IMR-90 (cell line): ENCODE results near the gene MRC2. TPM values are rescaled to one million over a fixed set of nuclear protein-coding genes. Genes with fewer than 3 reads are reported as not detected.

Experiments used
- ATAC-seq: fragments of 200-7000 bp; cut with Tn5 transposase; 2 replicates; pipeline ENCODE4 v1.9.1; 2020; ENCODE audit warnings: low read depth, mild to moderate bottlenecking, moderate library complexity
- BruUV-seq: library from RNA; stranded (reverse); fragments of 400-500 nt; replicated peaks from 2 replicates; lab custom pipeline; 2021; lab: Mats Ljungman, UMichigan
- CTCF ChIA-PET: fragments of 300-600 bp; formaldehyde crosslinking; extraction: SDS; loops from one replicate; lab custom pipeline; 2021; ENCODE audit warnings: antibody characterized with exemption; lab: Yijun Ruan, JAX
- POLR2A ChIA-PET: fragments of 300-600 bp; sonication (Branson Sonifier 250); formaldehyde crosslinking; loops from one replicate; lab custom pipeline; 2022; ENCODE audit warnings: antibody characterized with exemption; ENCODE audit not compliant: unreplicated experiment; lab: Charles Lee
- DNase-seq: peaks from one replicate; pipeline ENCODE4 v3.0.0; 2013
- H2AFZ ChIP-seq: replicated peaks from 2 replicates; pipeline ENCODE3; 2013; ENCODE audit warnings: low read length, mild to moderate bottlenecking; ENCODE audit not compliant: poor library complexity
- H2AK5ac ChIP-seq: 2 replicates; pipeline ENCODE4 v1.6.1; 2013; ENCODE audit warnings: low read depth, low read length, inconsistent platforms
- H2AK9ac ChIP-seq: replicated peaks from 2 replicates; pipeline ENCODE3; 2013; ENCODE audit warnings: mild to moderate bottlenecking, low read depth, low read length, moderate library complexity; ENCODE audit not compliant: poor library complexity
- H2BK120ac ChIP-seq: 2 replicates; pipeline ENCODE4 v1.6.1; 2013; ENCODE audit warnings: low read depth, low read length, inconsistent platforms
- H2BK15ac ChIP-seq: 3 replicates; pipeline ENCODE4 v1.6.1; 2013; ENCODE audit warnings: low read depth, low read length, inconsistent platforms
- H2BK20ac ChIP-seq: 2 replicates; pipeline ENCODE4 v1.6.1; 2013; ENCODE audit warnings: low read depth, mild to moderate bottlenecking, inconsistent platforms, low read length, moderate library complexity
- H2BK5ac ChIP-seq: 2 replicates; pipeline ENCODE4 v1.6.1; 2013; ENCODE audit warnings: mild to moderate bottlenecking, low read depth, low read length, inconsistent platforms; ENCODE audit not compliant: poor library complexity, severe bottlenecking
- H3K14ac ChIP-seq: replicated peaks from 2 replicates; pipeline ENCODE4 v1.6.1; 2013; ENCODE audit warnings: low read depth, low read length, inconsistent platforms
- H3K18ac ChIP-seq: 2 replicates; pipeline ENCODE4 v1.6.1; 2013; ENCODE audit warnings: low read depth, low read length, control low read depth
- H3K23ac ChIP-seq: 2 replicates; pipeline ENCODE4 v1.6.1; 2013; ENCODE audit warnings: low read depth, low read length, inconsistent platforms
- H3K27ac ChIP-seq: 2 replicates; pipeline ENCODE4 v1.5.1; 2013; ENCODE audit warnings: mild to moderate bottlenecking, control low read depth, low read length; ENCODE audit not compliant: insufficient read depth
- H3K27me3 ChIP-seq: 2 replicates; pipeline ENCODE4 v1.6.1; 2013; ENCODE audit warnings: low read length; ENCODE audit not compliant: control insufficient read depth, insufficient read depth
- H3K36me3 ChIP-seq: 2 replicates; pipeline ENCODE4 v1.6.1; 2013; ENCODE audit warnings: low read length, mixed read lengths; ENCODE audit not compliant: control insufficient read depth, insufficient read depth
- H3K4ac ChIP-seq: 2 replicates; pipeline ENCODE4 v1.6.1; 2013; ENCODE audit warnings: low read depth, low read length, inconsistent platforms
- H3K4me1 ChIP-seq: 2 replicates; pipeline ENCODE4 v1.6.1; 2013; ENCODE audit warnings: low read length, mixed read lengths; ENCODE audit not compliant: control insufficient read depth, insufficient read depth
- H3K4me2 ChIP-seq: 2 replicates; pipeline ENCODE4 v1.6.1; 2013; ENCODE audit warnings: low read depth, mild to moderate bottlenecking, control low read depth, low read length, moderate library complexity
- H3K4me3 ChIP-seq: 2 replicates; pipeline ENCODE4 v1.5.1; 2013; ENCODE audit warnings: low read depth, mild to moderate bottlenecking, control low read depth, low read length, moderate library complexity; ENCODE audit not compliant: insufficient read depth
- H3K56ac ChIP-seq: 2 replicates; pipeline ENCODE4 v1.6.1; 2013; ENCODE audit warnings: low read length, inconsistent platforms; ENCODE audit not compliant: insufficient read depth; ENCODE audit errors: extremely low read depth
- H3K79me1 ChIP-seq, 2 experiments: 2 replicates each; pipeline ENCODE4 v1.6.1; 2013; ENCODE audit warnings: low read length in 2 of 2, inconsistent platforms in 1 of 2, low read depth in 1 of 2
- H3K9ac ChIP-seq: 2 replicates; pipeline ENCODE4 v1.6.1; 2013; ENCODE audit warnings: low read depth, low read length, control low read depth
- H3K9me1 ChIP-seq: 2 replicates; pipeline ENCODE4 v1.6.1; 2013; ENCODE audit warnings: low read length, inconsistent platforms; ENCODE audit not compliant: insufficient read depth
- H3K9me3 ChIP-seq: 2 replicates; pipeline ENCODE4 v1.6.1; 2013; ENCODE audit warnings: low read length; ENCODE audit not compliant: control insufficient read depth, insufficient read depth
- H4K20me1 ChIP-seq: 2 replicates; pipeline ENCODE4 v1.6.1; 2013; ENCODE audit warnings: low read length, inconsistent platforms; ENCODE audit not compliant: insufficient read depth
- H4K5ac ChIP-seq: 2 replicates; pipeline ENCODE4 v1.6.1; 2013; ENCODE audit warnings: mild to moderate bottlenecking, low read depth, low read length, control low read depth
- H4K8ac ChIP-seq, 2 experiments: 2 replicates each; pipeline ENCODE4 v1.6.1; 2013; ENCODE audit warnings: low read depth in 2 of 2, low read length in 2 of 2, control low read depth in 1 of 2, inconsistent platforms in 1 of 2
- H4K91ac ChIP-seq: 2 replicates; pipeline ENCODE4 v1.6.1; 2013; ENCODE audit warnings: low read depth, low read length, inconsistent platforms; ENCODE audit not compliant: insufficient read depth
- CEBPB ChIP-seq: IDR thresholded peaks from 2 replicates; pipeline ENCODE4 v1.6.1; 2012; ENCODE audit warnings: low read depth, low read length, improper control_type of control experiment
- MAFK ChIP-seq: IDR thresholded peaks from 2 replicates; pipeline ENCODE4 v1.6.1; 2012; ENCODE audit warnings: low read depth, low read length, improper control_type of control experiment
- POLR2A ChIP-seq: IDR thresholded peaks from 2 replicates; pipeline ENCODE4 v1.6.1; 2012; ENCODE audit warnings: mild to moderate bottlenecking, low read depth, low read length
- RAD21 ChIP-seq: IDR thresholded peaks from 2 replicates; pipeline ENCODE4 v1.6.1; 2012; ENCODE audit warnings: low read length, improper control_type of control experiment
- RCOR1 ChIP-seq: IDR thresholded peaks from 2 replicates; pipeline ENCODE4 v1.6.1; 2012; ENCODE audit warnings: mild to moderate bottlenecking, low read length, improper control_type of control experiment; ENCODE audit not compliant: insufficient replicate concordance
- WGBS, 2 experiments: methylation state at CpG; one replicate each; pipeline versions ENCODE4 v1.1.5 to v1.1.7; 2013; ENCODE audit warnings: missing lambda C conversion rate in 2 of 2; ENCODE audit not compliant: insufficient read length in 1 of 2; ENCODE audit errors: extremely low coverage in 2 of 2; 5-methylcytosine and 5-hydroxymethylcytosine counted together
- dilution Hi-C: fragments of 300-500 bp; cut with HindIII; formaldehyde crosslinking; loops from one replicate; pipeline ENCODE4 v1.14.3; 2018; ENCODE audit warnings: low sequenced_read_pairs; ENCODE audit not compliant: unreplicated experiment
- in situ Hi-C: fragments of 300-500 bp; cut with MboI; formaldehyde crosslinking; loops from 3 replicates; pipeline ENCODE4 v1.14.3; 2019; ENCODE audit warnings: low sequenced_read_pairs, inconsistent platforms, mixed read lengths
- intact Hi-C: fragments of 100-400 bp; cut with micrococcal nuclease; formaldehyde crosslinking; loops from 2 replicates; pipeline ENCODE4 v1.10.0; 2022
- polyA plus RNA-seq, 3 experiments: library from polyadenylated mRNA; depleted of rRNA; stranded (reverse); fragments of >200 nt; gene quantifications; 2 replicates each; pipeline ENCODE4 v1.2.3, GENCODE V29; 2012; ENCODE audit warnings: low replicate concordance in 1 of 3
- total RNA-seq: library from RNA; depleted of rRNA; stranded (reverse); fragments of >200 nt; gene quantifications from 2 replicates; pipeline ENCODE4 v1.2.3, GENCODE V29; 2012

The MRC2 gene
- total and polyA plus RNA-seq, 2 of the 4 experiments (the other 2 are of a cell fraction), result 39.3 to 137 TPM

GRCh38 chr17:62618647-62619416 lies 8.6 kb upstream of the MRC2 start:
- ChIA-PET POLR2A (no interaction called here), CTCF (no interaction called here)
- H3K9me3 ChIP-seq, result no peaks in the 10 kb centered on the region
- no peak overlapping the region for H3K23ac ChIP-seq
- H4K8ac ChIP-seq, result no peak overlapping the region
- no peak overlapping the region for H2BK15ac ChIP-seq
- H3K9ac ChIP-seq, result no peak overlapping the region
- dilution Hi-C loops (no loop called here), in situ Hi-C loops (no loop called here), intact Hi-C loops (no loop called here)
- H3K18ac ChIP-seq, result no peak overlapping the region
- H2BK20ac ChIP-seq, result no peak overlapping the region
- H4K20me1 ChIP-seq, result no peaks in the 10 kb centered on the region; the same call in none of the 2 replicates
- peaks cover 6% of the 10 kb centered on the region for H3K4me1 ChIP-seq
- no peak overlapping the region for H2AK9ac ChIP-seq
- H3K79me1 ChIP-seq, result peaks cover 6 to 41% of the 10 kb centered on the region in 2 experiments; a peak in 3 of 4 replicates
- H3K4me3 ChIP-seq, result no peak overlapping the region
- no TSS peak for BruUV-seq
- no peak overlapping the region for H3K56ac ChIP-seq
- no peak for DNase-seq
- H3K9me1 ChIP-seq, result peaks cover 24% of the 10 kb centered on the region
- H2BK5ac ChIP-seq, result no peak overlapping the region
- H3K27me3 ChIP-seq, result no peaks in the 10 kb centered on the region
- H2BK120ac ChIP-seq, result no peak overlapping the region
- H3K4ac ChIP-seq, result no peak overlapping the region
- H2AK5ac ChIP-seq, result no peak overlapping the region
- H4K91ac ChIP-seq, result no peak overlapping the region
- TF ChIP-seq MAFK (no peak), RCOR1 (no peak), POLR2A (no peak), CEBPB (peak; percentile 74), RAD21 (no peak)
- no peak overlapping the region for H2AFZ ChIP-seq
- H3K14ac ChIP-seq, result no peak overlapping the region
- WGBS, 2 experiments, result 90% methylated on average over 13 of the region's 17 CpGs; no CpG with 5 or more reads in 1 of the 2 experiments
- H3K4me2 ChIP-seq, result no peak overlapping the region
- H3K27ac ChIP-seq, result no peak overlapping the region
- peaks cover 11% of the 10 kb centered on the region; the same call in 1 of the 2 replicates for H3K36me3 ChIP-seq
- ATAC-seq, result no peak
- no peak overlapping the region for H4K5ac ChIP-seq
